Omental fat pad (tissue), 4 donors: Measurements from ENCODE around the gene AGAP1. TPM values are rescaled to one million over a fixed set of nuclear protein-coding genes. Genes with fewer than 3 reads are reported as not detected.

ENCODE experiments used
- ATAC-seq: fragments of 150-250 bp; one replicate; pipeline ENCODE4 v1.9.1; 2016; ENCODE audit warnings: mild to moderate bottlenecking, moderate library complexity; ENCODE audit not compliant: low FRiP score
- DNase-seq: peaks from one replicate; pipeline ENCODE4 v3.0.0-alpha.2; 2019; ENCODE audit warnings: low spot score
- CTCF ChIP-seq, 3 donors: fragments of 450-650 bp; IDR thresholded peaks; one replicate each; pipeline ENCODE4 v1.5.1; 2016 to 2017; ENCODE audit warnings: antibody characterized with exemption in 3 of 3, mild to moderate bottlenecking in 3 of 3, moderate library complexity in 2 of 3
- total RNA-seq, 4 donors: library from RNA; depleted of rRNA; stranded (reverse); fragments of >200 nt; gene quantifications; one replicate each; pipeline ENCODE4 v1.1.0, GENCODE V29; 2016

AGAP1 gene
- total RNA-seq, 4 donors from 2014 or later, result 15.5 to 24.3 (median 16.2) TPM

- DNase-seq, result no peak
- ATAC-seq, result no peak
Measured at GRCh38 chr2:236092714-236093113, 598.9 kb downstream of the AGAP1 start.

GRCh38 chr2:236093134-236093533 is 599.3 kb downstream of the AGAP1 start:
- no peak for ATAC-seq
- TF ChIP-seq CTCF (IDR thresholded peaks at IDR 0.05), result no peak
- DNase-seq, result no peak

More at GRCh38 chr2:236092714-236093113, 598.9 kb downstream of the AGAP1 start:
- TF ChIP-seq CTCF (IDR thresholded peaks at IDR 0.05), result no peak

- no peak for ATAC-seq
- TF ChIP-seq CTCF (IDR thresholded peaks at IDR 0.05), result no peak
- no peak for DNase-seq
Measured at GRCh38 chr2:236095504-236095903, 601.7 kb downstream of the AGAP1 start.

GRCh38 chr2:236101311-236101950 is 607.6 kb downstream of the AGAP1 start:
- no peak for DNase-seq
- no peak for ATAC-seq

GRCh38 chr2:236102971-236103370 is 609.1 kb downstream of the AGAP1 start:
- DNase-seq, result no peak
- TF ChIP-seq CTCF (IDR thresholded peaks at IDR 0.05), result no peak
- ATAC-seq, result no peak

More at GRCh38 chr2:236101311-236101950, 607.6 kb downstream of the AGAP1 start:
- TF ChIP-seq CTCF (IDR thresholded peaks at IDR 0.05), result no peak

GRCh38 chr2:236103981-236104380 is 610.1 kb downstream of the AGAP1 start:
- ATAC-seq (no peak), DNase-seq (no peak)
- no peak for TF ChIP-seq CTCF (IDR thresholded peaks at IDR 0.05)

- ATAC-seq (no peak), DNase-seq (no peak)
- no peak for TF ChIP-seq CTCF (IDR thresholded peaks at IDR 0.05)
Measured at GRCh38 chr2:236105955-236106607, 612.2 kb downstream of the AGAP1 start.
